Measurements from ENCODE around the gene TEX35.

DNA sequence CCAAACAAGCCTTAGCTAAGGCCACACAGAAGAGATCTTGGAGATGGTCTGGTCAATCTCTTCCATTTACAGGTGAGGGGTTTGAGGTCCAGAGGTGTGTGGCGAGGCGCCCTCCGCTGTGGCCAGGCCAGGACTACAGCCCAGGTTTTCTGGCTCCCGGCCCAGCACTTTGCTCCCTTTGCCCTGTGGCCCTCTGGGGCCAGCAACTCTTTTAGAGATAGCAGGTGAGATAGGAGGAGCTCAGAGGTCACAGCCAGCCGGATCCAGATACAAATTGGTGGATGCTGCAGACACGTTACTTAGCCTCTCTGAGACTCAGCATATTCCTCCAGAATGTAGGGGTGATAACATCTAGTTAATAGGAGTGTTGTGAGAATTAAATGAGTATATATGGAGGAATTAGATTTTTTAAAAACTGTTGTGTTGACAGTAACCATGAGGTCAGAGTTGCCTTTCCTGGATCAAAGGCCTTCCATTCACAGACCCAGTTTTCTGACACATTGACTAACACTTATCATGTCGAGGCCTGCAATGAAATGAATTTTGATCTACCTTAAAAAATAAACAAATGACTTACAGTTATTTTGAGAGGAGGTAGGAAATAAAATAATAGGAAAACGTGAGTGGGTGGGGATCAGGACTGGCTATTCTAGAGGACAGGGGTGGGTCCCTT, 16.6 kb downstream of the TEX35 start:
- no peak for TF ChIP-seq POLR2AphosphoS5 (IDR thresholded peaks at IDR 0.05; ENCODE audit: borderline replicate concordance, low read depth, low read length)
- TF ChIP-seq EZH2 (IDR thresholded peaks at IDR 0.05): no peak
